HUES6 (cell line): Measurements from ENCODE around the gene COL4A1.

Experiments used
- H3K27ac ChIP-seq: 2 replicates; pipeline ENCODE4 v1.7.0; 2013; ENCODE audit warnings: low read depth, mild to moderate bottlenecking, low read length, inconsistent platforms
- H3K27me3 ChIP-seq: 2 replicates; pipeline ENCODE4 v1.6.1; 2013; ENCODE audit warnings: low read length; ENCODE audit not compliant: control insufficient read depth, insufficient read depth
- H3K36me3 ChIP-seq: 2 replicates; pipeline ENCODE4 v1.6.1; 2013; ENCODE audit warnings: low read length; ENCODE audit not compliant: control insufficient read depth, insufficient read depth
- H3K4me1 ChIP-seq: 2 replicates; pipeline ENCODE4 v1.6.1; 2013; ENCODE audit warnings: low read length; ENCODE audit not compliant: control insufficient read depth, insufficient read depth
- H3K4me3 ChIP-seq: 2 replicates; pipeline ENCODE4 v1.5.1; 2013; ENCODE audit warnings: low read depth, low read length
- H3K9ac ChIP-seq: one replicate; pipeline ENCODE4 v1.6.1; 2013; ENCODE audit warnings: mild to moderate bottlenecking, low read length
- H3K9me3 ChIP-seq: 2 replicates; pipeline ENCODE4 v1.6.1; 2013; ENCODE audit warnings: low read depth, low read length; ENCODE audit not compliant: control insufficient read depth, insufficient read depth

COL4A1 gene

DNA sequence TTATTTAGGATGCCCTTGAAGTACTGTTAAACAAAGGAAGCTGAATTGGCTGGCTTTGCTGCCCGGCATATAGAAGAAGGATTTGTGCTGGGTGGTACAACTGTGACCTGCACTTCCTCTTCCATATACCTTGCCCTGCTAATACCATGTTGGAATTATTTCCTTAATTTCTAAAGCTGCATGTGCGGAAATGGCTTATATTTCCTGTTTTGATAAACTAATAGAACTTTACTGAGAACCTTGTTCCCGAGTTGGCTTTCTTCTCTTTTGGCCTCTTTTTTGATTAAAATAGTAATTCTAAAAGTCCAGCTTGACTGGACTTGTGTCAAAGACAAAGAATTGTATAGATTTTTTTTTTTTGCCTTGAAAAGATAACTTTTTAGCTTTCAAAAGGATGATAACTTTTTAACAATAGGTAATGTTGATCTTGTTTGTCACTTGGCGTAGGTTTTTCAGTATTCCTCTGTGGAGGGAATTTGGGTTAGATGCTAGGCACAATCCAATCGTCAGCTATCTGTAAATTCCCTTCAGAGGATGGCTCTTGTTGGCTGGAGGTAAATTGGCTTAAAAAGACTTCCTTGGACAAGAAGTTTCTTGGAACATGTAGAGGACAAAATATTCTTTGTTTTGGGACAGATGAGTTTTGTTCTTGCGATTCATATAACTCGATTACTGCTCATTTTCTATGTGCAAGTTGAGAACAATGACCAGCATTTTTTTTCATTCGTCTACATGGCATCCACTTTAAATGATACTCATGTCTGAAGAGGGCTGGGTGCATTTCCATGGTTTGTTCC, 41.5 kb upstream of the COL4A1 start:
- no peak overlapping the region for H3K4me3 ChIP-seq
- H3K9ac ChIP-seq, result no peak overlapping the region
- H3K36me3 ChIP-seq, result peaks cover 3% of the 10 kb centered on the region; the same call in 1 of the 2 replicates
- peaks cover 11% of the 10 kb centered on the region; the same call in 1 of the 2 replicates for H3K4me1 ChIP-seq
- no peak overlapping the region for H3K27ac ChIP-seq
- H3K27me3 ChIP-seq, result no peaks in the 10 kb centered on the region
- no peaks in the 10 kb centered on the region for H3K9me3 ChIP-seq

GRCh38 chr13:110347535-110348308, 40.8 kb upstream of the COL4A1 start:
- Histone ChIP-seq H3K9me3 (no peaks in the 10 kb centered on the region), H3K36me3 (peaks cover 3% of the 10 kb centered on the region; the same call in 1 of the 2 replicates), H3K27ac (no peak overlapping the region; the same call in 1 of the 2 replicates), H3K4me3 (no peak overlapping the region), H3K27me3 (no peaks in the 10 kb centered on the region), H3K4me1 (peaks cover 19% of the 10 kb centered on the region), H3K9ac (no peak overlapping the region)

GRCh38 chr13:110347088-110347487, 40.1 kb upstream of the COL4A1 start:
- no peaks in the 10 kb centered on the region for H3K27me3 ChIP-seq
- H3K4me1 ChIP-seq, result peaks cover 20% of the 10 kb centered on the region
- no peak overlapping the region for H3K9ac ChIP-seq
- no peak overlapping the region for H3K4me3 ChIP-seq
- H3K36me3 ChIP-seq, result peaks cover 3% of the 10 kb centered on the region; the same call in 1 of the 2 replicates
- no peak overlapping the region for H3K27ac ChIP-seq
- H3K9me3 ChIP-seq, result no peaks in the 10 kb centered on the region

GRCh38 chr13:110346661-110347067, 39.7 kb upstream of the COL4A1 start:
- Histone ChIP-seq H3K27ac (no peak overlapping the region), H3K4me1 (peaks cover 22% of the 10 kb centered on the region), H3K9ac (no peak overlapping the region), H3K36me3 (peaks cover 3% of the 10 kb centered on the region; the same call in 1 of the 2 replicates), H3K27me3 (no peaks in the 10 kb centered on the region), H3K9me3 (no peaks in the 10 kb centered on the region), H3K4me3 (no peak overlapping the region)

GRCh38 chr13:110345701-110346100, 38.7 kb upstream of the COL4A1 start:
- H3K4me1 ChIP-seq, result peaks cover 31% of the 10 kb centered on the region
- no peaks in the 10 kb centered on the region for H3K9me3 ChIP-seq
- no peaks in the 10 kb centered on the region for H3K27me3 ChIP-seq
- H3K27ac ChIP-seq, result no peak overlapping the region
- no peak overlapping the region for H3K9ac ChIP-seq
- H3K4me3 ChIP-seq, result no peak overlapping the region
- peaks cover 3% of the 10 kb centered on the region; the same call in 1 of the 2 replicates for H3K36me3 ChIP-seq

GRCh38 chr13:110345266-110345665, 38.3 kb upstream of the COL4A1 start:
- Histone ChIP-seq H3K27ac (no peak overlapping the region), H3K9ac (no peak overlapping the region), H3K27me3 (no peaks in the 10 kb centered on the region), H3K36me3 (peaks cover 3% of the 10 kb centered on the region; the same call in 1 of the 2 replicates), H3K4me1 (peaks cover 36% of the 10 kb centered on the region), H3K9me3 (no peaks in the 10 kb centered on the region), H3K4me3 (no peak overlapping the region)

DNA sequence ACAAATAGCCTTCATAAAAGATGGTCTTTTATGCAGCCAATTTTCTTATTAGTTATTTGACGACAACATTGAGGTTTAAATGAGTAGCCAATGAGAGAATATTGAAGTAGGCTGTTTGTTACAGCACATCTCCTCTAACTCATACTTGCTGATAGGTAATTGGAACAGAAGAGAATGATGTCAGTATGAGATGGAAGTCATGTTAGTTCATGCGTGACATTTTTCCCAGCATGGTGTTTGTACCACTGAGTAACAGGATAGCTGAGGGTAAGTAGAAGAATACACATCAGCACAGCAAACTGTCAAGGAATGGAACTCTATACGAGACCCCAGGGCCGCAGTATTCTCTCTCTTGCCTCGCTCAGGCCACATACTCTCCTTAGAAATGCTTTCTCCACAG, 37.4 kb upstream of the COL4A1 start:
- Histone ChIP-seq H3K9me3 (no peaks in the 10 kb centered on the region), H3K4me1 (peaks cover 37% of the 10 kb centered on the region), H3K27ac (no peak overlapping the region), H3K9ac (no peak overlapping the region), H3K36me3 (peaks cover 2% of the 10 kb centered on the region; the same call in 1 of the 2 replicates), H3K27me3 (no peaks in the 10 kb centered on the region), H3K4me3 (no peak overlapping the region)

- H3K27me3 ChIP-seq, result no peaks in the 10 kb centered on the region
- no peak overlapping the region for H3K27ac ChIP-seq
- peaks cover 46% of the 10 kb centered on the region for H3K4me1 ChIP-seq
- no peaks in the 10 kb centered on the region; the same call in 1 of the 2 replicates for H3K36me3 ChIP-seq
- H3K9me3 ChIP-seq, result no peaks in the 10 kb centered on the region
- H3K9ac ChIP-seq, result no peak overlapping the region
- H3K4me3 ChIP-seq, result no peak overlapping the region
Measured at GRCh38 chr13:110343241-110343865, 36.4 kb upstream of the COL4A1 start.

DNA sequence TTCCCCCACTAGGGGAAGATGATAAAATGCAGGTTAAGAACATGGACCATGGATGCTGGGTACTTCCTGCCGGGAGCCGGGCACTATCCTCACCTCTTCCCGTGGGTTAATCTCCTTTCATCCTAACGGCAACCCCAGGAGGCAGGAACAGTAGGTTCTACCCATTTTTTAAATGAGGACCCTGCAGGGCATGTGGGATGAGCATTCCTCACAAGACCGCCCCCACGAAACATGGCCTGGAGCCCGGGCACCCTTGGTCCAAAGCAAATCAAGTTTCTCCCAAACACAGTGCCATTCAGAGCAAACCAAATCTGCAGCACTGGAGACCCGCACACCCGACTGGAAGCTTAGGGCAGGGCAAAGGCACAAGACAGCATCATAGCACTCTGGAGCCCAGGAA, 35.5 kb upstream of the COL4A1 start:
- H3K9me3 ChIP-seq, result no peaks in the 10 kb centered on the region
- H3K9ac ChIP-seq, result no peak overlapping the region
- H3K4me1 ChIP-seq, result peaks cover 54% of the 10 kb centered on the region
- H3K27me3 ChIP-seq, result no peaks in the 10 kb centered on the region
- H3K27ac ChIP-seq, result no peak overlapping the region
- H3K4me3 ChIP-seq, result no peak overlapping the region
- no peaks in the 10 kb centered on the region; the same call in 1 of the 2 replicates for H3K36me3 ChIP-seq

DNA sequence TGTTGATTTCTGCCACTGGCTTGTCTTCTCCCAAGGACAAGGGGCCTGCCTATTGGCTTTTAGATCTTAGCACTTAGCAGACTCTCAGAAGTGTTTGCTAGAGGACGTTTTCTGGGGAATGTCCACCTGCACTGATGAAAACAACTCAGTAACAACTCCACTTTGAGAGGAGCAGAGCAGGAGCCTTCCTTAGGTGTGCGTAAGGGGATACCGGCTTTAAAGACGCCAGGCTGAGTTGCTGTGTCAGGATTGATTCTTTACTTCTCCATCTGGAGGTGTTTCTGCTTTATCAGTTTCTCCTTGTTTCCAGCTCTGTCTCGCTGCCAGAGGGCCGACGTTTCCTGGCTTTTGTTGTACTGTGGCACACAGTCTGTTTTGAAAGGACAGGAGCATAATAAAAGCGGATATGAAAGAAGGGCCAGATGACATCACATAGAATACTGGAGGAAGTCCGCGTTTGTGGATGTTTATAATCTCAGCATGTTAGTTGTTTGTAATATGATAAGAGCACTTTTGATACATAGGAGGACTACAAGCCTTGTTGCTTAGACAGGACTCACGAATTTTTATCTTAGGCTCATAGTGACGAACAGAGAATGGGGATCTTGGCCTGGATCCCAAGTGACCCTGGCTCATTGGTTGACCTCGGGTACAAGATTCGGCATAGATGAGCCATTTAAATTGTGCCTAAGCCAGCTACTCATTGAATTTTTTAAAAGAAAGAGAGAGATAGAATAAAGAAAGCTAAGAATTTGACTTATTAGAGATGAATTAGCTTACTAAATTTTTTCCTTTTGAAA, 34.7 kb upstream of the COL4A1 start:
- no peak overlapping the region for H3K27ac ChIP-seq
- H3K36me3 ChIP-seq, result no peaks in the 10 kb centered on the region
- no peaks in the 10 kb centered on the region for H3K9me3 ChIP-seq
- no peak overlapping the region for H3K9ac ChIP-seq
- H3K4me1 ChIP-seq, result peaks cover 52% of the 10 kb centered on the region
- H3K4me3 ChIP-seq, result no peak overlapping the region
- H3K27me3 ChIP-seq, result no peaks in the 10 kb centered on the region
